Coronary artery (tissue), 2 donors: ENCODE data around the gene FGF4.

Experiments
- DNase-seq: peaks from one replicate; pipeline ENCODE4 v3.0.0-alpha.2; 2017; ENCODE audit warnings: low spot score
- H3K27ac ChIP-seq, 2 donors: fragments of 200-600 bp; sonication (generic); one replicate each; pipeline ENCODE4 v1.5.1; 2016 to 2019
- H3K4me3 ChIP-seq: fragments of 200-600 bp; sonication (generic); 2 replicates; pipeline ENCODE4 v1.5.1; 2016; ENCODE audit warnings: mild to moderate bottlenecking, moderate library complexity
- TF ChIP-seq, protein P1 (sequence below): fragments of 200-600 bp; sonication (generic); IDR thresholded peaks from one replicate; pipeline ENCODE4 v1.5.1; 2019; ENCODE audit warnings: antibody characterized with exemption

Gene FGF4

DNA sequence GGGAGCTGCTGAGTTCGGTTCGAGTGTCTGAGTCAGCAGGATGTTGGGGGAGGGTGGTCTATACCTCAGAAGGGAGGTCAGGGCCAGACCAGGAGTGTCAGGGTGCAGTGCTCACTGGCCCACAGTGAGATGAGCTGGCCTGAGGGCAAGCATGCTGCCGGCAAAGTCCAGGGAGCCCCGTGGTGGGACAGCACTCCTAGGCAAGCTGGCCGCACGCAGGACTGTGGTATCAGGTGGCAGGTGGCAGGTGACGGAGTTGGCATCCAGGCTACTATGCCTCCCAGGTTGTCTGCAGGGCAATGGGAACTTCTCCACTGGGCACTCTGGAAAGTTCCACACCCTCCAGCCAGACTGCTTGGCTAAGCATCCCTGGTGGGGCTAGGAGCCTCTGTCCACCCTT, 39.3 kb upstream of the FGF4 start:
- DNase-seq = no peak
- H3K4me3 ChIP-seq = no peak overlapping the region
- TF ChIP-seq, protein P1, sequence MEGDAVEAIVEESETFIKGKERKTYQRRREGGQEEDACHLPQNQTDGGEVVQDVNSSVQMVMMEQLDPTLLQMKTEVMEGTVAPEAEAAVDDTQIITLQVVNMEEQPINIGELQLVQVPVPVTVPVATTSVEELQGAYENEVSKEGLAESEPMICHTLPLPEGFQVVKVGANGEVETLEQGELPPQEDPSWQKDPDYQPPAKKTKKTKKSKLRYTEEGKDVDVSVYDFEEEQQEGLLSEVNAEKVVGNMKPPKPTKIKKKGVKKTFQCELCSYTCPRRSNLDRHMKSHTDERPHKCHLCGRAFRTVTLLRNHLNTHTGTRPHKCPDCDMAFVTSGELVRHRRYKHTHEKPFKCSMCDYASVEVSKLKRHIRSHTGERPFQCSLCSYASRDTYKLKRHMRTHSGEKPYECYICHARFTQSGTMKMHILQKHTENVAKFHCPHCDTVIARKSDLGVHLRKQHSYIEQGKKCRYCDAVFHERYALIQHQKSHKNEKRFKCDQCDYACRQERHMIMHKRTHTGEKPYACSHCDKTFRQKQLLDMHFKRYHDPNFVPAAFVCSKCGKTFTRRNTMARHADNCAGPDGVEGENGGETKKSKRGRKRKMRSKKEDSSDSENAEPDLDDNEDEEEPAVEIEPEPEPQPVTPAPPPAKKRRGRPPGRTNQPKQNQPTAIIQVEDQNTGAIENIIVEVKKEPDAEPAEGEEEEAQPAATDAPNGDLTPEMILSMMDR = no peak
- H3K27ac ChIP-seq = no peak overlapping the region

- H3K4me3 ChIP-seq = no peak overlapping the region
- H3K27ac ChIP-seq = no peak overlapping the region
- TF ChIP-seq, protein P1 = no peak
- no peak for DNase-seq
Measured at GRCh38 chr11:69813839-69814238, 38.7 kb upstream of the FGF4 start.

- DNase-seq = no peak
- TF ChIP-seq, protein P1 = no peak
- Histone ChIP-seq H3K27ac (no peak overlapping the region), H3K4me3 (no peak overlapping the region)
Measured at GRCh38 chr11:69812946-69813345, 37.8 kb upstream of the FGF4 start.

GRCh38 chr11:69812256-69812655, 37.1 kb upstream of the FGF4 start:
- DNase-seq = no peak
- TF ChIP-seq, protein P1 = no peak
- H3K27ac ChIP-seq = no peak overlapping the region
- no peak overlapping the region for H3K4me3 ChIP-seq

GRCh38 chr11:69811431-69811830, 36.3 kb upstream of the FGF4 start:
- no peak overlapping the region for H3K27ac ChIP-seq
- no peak overlapping the region for H3K4me3 ChIP-seq
- DNase-seq = no peak
- TF ChIP-seq, protein P1 = no peak

GRCh38 chr11:69810289-69811118, 35.4 kb upstream of the FGF4 start:
- no peak for DNase-seq
- TF ChIP-seq, protein P1 = no peak
- Histone ChIP-seq H3K27ac (no peak overlapping the region), H3K4me3 (no peak overlapping the region)

- no peak overlapping the region for H3K4me3 ChIP-seq
- no peak for DNase-seq
- TF ChIP-seq, protein P1 = no peak
- no peak overlapping the region for H3K27ac ChIP-seq
Measured at GRCh38 chr11:69808667-69809086, 33.5 kb upstream of the FGF4 start.
